ENCODE results near the gene HSPB8.

The HSPB8 gene

DNA sequence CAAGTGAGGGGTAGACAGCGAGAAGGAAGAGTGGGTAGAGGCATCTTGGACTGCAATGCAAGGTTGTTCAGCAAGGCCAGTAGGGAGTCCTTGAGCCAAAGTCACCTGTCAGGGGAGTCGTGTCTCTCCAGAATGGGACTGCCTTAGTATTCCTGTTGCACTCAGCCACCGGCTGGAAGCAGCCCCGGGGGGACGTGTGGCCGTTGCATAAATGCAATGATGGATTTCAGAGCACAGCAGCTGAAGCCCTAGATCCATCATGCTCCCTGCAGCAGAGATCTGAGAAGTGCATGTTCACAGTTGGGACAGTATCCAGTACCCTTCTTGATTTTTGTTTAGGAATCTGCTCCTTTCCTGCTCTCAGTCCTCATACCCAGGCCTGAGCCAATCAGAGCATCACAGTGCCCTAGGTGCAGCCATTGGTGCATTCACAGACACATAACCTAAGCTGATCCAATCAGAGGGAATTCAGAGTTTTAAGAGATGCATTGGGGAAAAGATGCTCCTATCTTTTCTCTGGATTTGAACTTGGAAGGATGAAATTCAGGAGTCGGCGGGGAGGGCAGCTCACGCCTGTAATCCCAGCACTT is 62.9 kb downstream of the HSPB8 start:
- H3K27ac ChIP-seq = no peak overlapping the region
- TF ChIP-seq CTCF (conservative IDR thresholded peaks at IDR 0.05) = no peak

Data from VCaP (cell line).